H1 (cell line): ENCODE measurements around the gene KANSL1. TPM values are rescaled to one million over a fixed set of nuclear protein-coding genes. Genes with fewer than 3 reads are reported as not detected.

Experiments used
- RNF2 ChIP-seq: fragments of 200-900, 300-1000 bp; sonication (generic); IDR thresholded peaks from 2 replicates; pipeline ENCODE4 v1.7.1; 2016; ENCODE audit warnings: borderline replicate concordance, low read depth, mild to moderate bottlenecking, antibody characterized with exemption, low read length; ENCODE audit not compliant: poor library complexity, severe bottlenecking; ENCODE audit errors: missing control alignments
- polyA plus RNA-seq, 7 experiments: library from polyadenylated mRNA; depleted of rRNA in 3 of 7; stranded (reverse) in 5 of 7; unstranded in 2 of 7; fragments of >200 nt in 5 of 7; fragments of 200-250 nt in 2 of 7; gene quantifications; 1 replicate in 5 of 7; 2 replicates in 1 of 7; 4 replicates in 1 of 7; pipeline versions ENCODE4 v1.2.1 to v1.2.3, GENCODE V29; 2011 to 2013; ENCODE audit warnings: missing spikeins in 2 of 7, mixed read lengths in 2 of 7
- total RNA-seq: library from RNA; stranded (reverse); fragmentation: NEBNext Ultra II Directional; extraction: Animal tissue kit (Norgen Biotek cat#: 25700); gene quantifications from 2 replicates; pipeline ENCODE4 v1.2.1, GENCODE V29; 2021
- TF ChIP-seq, protein P1 (sequence below): fragments of 300-600 bp; sonication (generic); IDR thresholded peaks from 2 replicates; pipeline ENCODE4 v1.7.1; 2012; ENCODE audit warnings: low read length, moderate library complexity, mild to moderate bottlenecking, inconsistent platforms; ENCODE audit not compliant: insufficient replicate concordance

Gene KANSL1
- total and polyA plus RNA-seq, 2 of the 8 experiments (the other 6 are each of a cell fraction or from before 2014, with no cell fraction given), result 34.0 to 128 TPM

DNA sequence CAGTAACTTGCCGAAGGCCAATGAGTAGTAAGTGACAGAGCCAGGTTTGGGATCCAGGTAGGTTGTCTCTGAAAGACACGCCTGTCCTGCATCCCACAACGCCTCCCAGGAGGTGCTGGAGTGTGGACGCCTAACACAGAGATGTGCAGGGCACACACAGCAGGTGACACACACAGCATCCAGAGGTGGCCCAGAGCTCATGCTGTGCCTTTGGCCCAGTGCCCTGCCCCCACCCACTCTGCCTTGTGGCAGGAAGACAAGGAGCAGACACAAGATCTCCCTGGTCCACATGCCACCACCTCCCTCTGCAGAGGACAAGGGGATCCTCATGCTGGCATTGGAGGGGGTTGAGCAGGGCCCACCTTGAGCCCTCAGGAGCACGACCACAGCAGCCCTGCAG is 208.9 kb downstream of the KANSL1 start (continued):
- TF ChIP-seq, protein P1, sequence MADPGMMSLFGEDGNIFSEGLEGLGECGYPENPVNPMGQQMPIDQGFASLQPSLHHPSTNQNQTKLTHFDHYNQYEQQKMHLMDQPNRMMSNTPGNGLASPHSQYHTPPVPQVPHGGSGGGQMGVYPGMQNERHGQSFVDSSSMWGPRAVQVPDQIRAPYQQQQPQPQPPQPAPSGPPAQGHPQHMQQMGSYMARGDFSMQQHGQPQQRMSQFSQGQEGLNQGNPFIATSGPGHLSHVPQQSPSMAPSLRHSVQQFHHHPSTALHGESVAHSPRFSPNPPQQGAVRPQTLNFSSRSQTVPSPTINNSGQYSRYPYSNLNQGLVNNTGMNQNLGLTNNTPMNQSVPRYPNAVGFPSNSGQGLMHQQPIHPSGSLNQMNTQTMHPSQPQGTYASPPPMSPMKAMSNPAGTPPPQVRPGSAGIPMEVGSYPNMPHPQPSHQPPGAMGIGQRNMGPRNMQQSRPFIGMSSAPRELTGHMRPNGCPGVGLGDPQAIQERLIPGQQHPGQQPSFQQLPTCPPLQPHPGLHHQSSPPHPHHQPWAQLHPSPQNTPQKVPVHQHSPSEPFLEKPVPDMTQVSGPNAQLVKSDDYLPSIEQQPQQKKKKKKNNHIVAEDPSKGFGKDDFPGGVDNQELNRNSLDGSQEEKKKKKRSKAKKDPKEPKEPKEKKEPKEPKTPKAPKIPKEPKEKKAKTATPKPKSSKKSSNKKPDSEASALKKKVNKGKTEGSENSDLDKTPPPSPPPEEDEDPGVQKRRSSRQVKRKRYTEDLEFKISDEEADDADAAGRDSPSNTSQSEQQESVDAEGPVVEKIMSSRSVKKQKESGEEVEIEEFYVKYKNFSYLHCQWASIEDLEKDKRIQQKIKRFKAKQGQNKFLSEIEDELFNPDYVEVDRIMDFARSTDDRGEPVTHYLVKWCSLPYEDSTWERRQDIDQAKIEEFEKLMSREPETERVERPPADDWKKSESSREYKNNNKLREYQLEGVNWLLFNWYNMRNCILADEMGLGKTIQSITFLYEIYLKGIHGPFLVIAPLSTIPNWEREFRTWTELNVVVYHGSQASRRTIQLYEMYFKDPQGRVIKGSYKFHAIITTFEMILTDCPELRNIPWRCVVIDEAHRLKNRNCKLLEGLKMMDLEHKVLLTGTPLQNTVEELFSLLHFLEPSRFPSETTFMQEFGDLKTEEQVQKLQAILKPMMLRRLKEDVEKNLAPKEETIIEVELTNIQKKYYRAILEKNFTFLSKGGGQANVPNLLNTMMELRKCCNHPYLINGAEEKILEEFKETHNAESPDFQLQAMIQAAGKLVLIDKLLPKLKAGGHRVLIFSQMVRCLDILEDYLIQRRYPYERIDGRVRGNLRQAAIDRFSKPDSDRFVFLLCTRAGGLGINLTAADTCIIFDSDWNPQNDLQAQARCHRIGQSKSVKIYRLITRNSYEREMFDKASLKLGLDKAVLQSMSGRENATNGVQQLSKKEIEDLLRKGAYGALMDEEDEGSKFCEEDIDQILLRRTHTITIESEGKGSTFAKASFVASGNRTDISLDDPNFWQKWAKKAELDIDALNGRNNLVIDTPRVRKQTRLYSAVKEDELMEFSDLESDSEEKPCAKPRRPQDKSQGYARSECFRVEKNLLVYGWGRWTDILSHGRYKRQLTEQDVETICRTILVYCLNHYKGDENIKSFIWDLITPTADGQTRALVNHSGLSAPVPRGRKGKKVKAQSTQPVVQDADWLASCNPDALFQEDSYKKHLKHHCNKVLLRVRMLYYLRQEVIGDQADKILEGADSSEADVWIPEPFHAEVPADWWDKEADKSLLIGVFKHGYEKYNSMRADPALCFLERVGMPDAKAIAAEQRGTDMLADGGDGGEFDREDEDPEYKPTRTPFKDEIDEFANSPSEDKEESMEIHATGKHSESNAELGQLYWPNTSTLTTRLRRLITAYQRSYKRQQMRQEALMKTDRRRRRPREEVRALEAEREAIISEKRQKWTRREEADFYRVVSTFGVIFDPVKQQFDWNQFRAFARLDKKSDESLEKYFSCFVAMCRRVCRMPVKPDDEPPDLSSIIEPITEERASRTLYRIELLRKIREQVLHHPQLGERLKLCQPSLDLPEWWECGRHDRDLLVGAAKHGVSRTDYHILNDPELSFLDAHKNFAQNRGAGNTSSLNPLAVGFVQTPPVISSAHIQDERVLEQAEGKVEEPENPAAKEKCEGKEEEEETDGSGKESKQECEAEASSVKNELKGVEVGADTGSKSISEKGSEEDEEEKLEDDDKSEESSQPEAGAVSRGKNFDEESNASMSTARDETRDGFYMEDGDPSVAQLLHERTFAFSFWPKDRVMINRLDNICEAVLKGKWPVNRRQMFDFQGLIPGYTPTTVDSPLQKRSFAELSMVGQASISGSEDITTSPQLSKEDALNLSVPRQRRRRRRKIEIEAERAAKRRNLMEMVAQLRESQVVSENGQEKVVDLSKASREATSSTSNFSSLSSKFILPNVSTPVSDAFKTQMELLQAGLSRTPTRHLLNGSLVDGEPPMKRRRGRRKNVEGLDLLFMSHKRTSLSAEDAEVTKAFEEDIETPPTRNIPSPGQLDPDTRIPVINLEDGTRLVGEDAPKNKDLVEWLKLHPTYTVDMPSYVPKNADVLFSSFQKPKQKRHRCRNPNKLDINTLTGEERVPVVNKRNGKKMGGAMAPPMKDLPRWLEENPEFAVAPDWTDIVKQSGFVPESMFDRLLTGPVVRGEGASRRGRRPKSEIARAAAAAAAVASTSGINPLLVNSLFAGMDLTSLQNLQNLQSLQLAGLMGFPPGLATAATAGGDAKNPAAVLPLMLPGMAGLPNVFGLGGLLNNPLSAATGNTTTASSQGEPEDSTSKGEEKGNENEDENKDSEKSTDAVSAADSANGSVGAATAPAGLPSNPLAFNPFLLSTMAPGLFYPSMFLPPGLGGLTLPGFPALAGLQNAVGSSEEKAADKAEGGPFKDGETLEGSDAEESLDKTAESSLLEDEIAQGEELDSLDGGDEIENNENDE, result no peak
- no peak for TF ChIP-seq RNF2
